ENCODE data around the gene TMEM14A. TPM values are rescaled to one million over a fixed set of nuclear protein-coding genes. Genes with fewer than 3 reads are reported as not detected.
"Not testable (repeated sequence)": the region's sequence is repeated elsewhere in the genome, so short reads cannot be mapped to it uniquely, and the experiment has no call there.

Gene TMEM14A
- total RNA-seq, 6 experiments from 2014 or later = 20.7 to 41.2 (median 33.3) TPM

GRCh38 chr6:52712136-52712535, 41.2 kb downstream of the TMEM14A start:
- Histone ChIP-seq H3K4me3 (no peak overlapping the region), H3K27ac (no peak overlapping the region), H3K4me1 (peaks cover 0 to 5% (median 0%) of the 10 kb centered on the region in 4 donors), H3K9me3 (no peaks in the 10 kb centered on the region), H3K27me3 (no peaks in the 10 kb centered on the region), H3K36me3 (no peaks in the 10 kb centered on the region)
- intact Hi-C loops (cut with DNase I) = no loop called here
- ATAC-seq (no peak), DNase-seq (no peak)
- 67% methylated on average over 1 of the region's 2 CpGs for WGBS (ENCODE audit: insufficient coverage, low coverage, low lambda C conversion rate, missing lambda C conversion rate)
- no peak for TF ChIP-seq CTCF (IDR thresholded peaks at IDR 0.05)
- no peak for TF ChIP-seq POLR2A (IDR thresholded peaks at IDR 0.05)

- WGBS (ENCODE audit: insufficient coverage, low coverage, low lambda C conversion rate, missing lambda C conversion rate) = 85% methylated on average over 8 of the region's 9 CpGs
- not testable (repeated sequence) for H3K36me3 ChIP-seq
These were observed 43.8 kb downstream of the TMEM14A start for GRCh38 chr6:52714761-52715160.

GRCh38 chr6:52718550-52718949, 47.6 kb downstream of the TMEM14A start:
- no peaks in the 10 kb centered on the region for H3K27me3 ChIP-seq
- H3K4me3 ChIP-seq = no peak overlapping the region
- intact Hi-C loops (cut with DNase I) = no loop called here
- no peak for ATAC-seq
- no peak for DNase-seq
- no peaks in the 10 kb centered on the region for H3K36me3 ChIP-seq
- H3K4me1 ChIP-seq = peaks cover 0 to 11% (median 4%) of the 10 kb centered on the region in 4 donors
- no peak overlapping the region for H3K27ac ChIP-seq
- H3K9me3 ChIP-seq = no peaks in the 10 kb centered on the region
- TF ChIP-seq POLR2A (IDR thresholded peaks at IDR 0.05) = no peak
- TF ChIP-seq CTCF (IDR thresholded peaks at IDR 0.05) = no peak

More at GRCh38 chr6:52714761-52715160, 43.8 kb downstream of the TMEM14A start:
- ATAC-seq; intact Hi-C loops (cut with DNase I); H3K27me3 ChIP-seq; H3K27ac ChIP-seq; DNase-seq; H3K9me3 ChIP-seq; H3K4me1 ChIP-seq; H3K4me3 ChIP-seq: not testable (repeated sequence)

GRCh38 chr6:52720321-52720720, 49.4 kb downstream of the TMEM14A start:
- DNase-seq (no peak), ATAC-seq (no peak)
- Histone ChIP-seq H3K27ac (no peak overlapping the region), H3K4me3 (no peak overlapping the region), H3K27me3 (no peaks in the 10 kb centered on the region), H3K4me1 (peaks cover 0 to 24% (median 11%) of the 10 kb centered on the region in 4 donors), H3K9me3 (no peaks in the 10 kb centered on the region), H3K36me3 (no peaks in the 10 kb centered on the region)
- 94% methylated on average over 1 of the region's 2 CpGs for WGBS (ENCODE audit: insufficient coverage, low coverage, low lambda C conversion rate, missing lambda C conversion rate)
- intact Hi-C loops (cut with DNase I) = no loop called here
- no peak for TF ChIP-seq POLR2A (IDR thresholded peaks at IDR 0.05)

GRCh38 chr6:52724042-52724405, 53.1 kb downstream of the TMEM14A start:
- peak overlapping the region; percentile 23 to 89 (median 65) for H3K27ac ChIP-seq
- DNase-seq = peak in 1 of 3 donors; percentile 63
- 31% methylated on average over 2 of the region's 2 CpGs for WGBS (ENCODE audit: insufficient coverage, low coverage, low lambda C conversion rate, missing lambda C conversion rate)
- intact Hi-C loops (cut with DNase I) = no loop called here
- H3K4me1 ChIP-seq = peaks cover 0 to 55% (median 23%) of the 10 kb centered on the region in 4 donors
- ATAC-seq = peak; percentile 23 to 54 (median 50)
- TF ChIP-seq POLR2A (IDR thresholded peaks at IDR 0.05) = no peak
- no peak for TF ChIP-seq CTCF (IDR thresholded peaks at IDR 0.05)
- no peak overlapping the region for H3K4me3 ChIP-seq
- no peaks in the 10 kb centered on the region for H3K9me3 ChIP-seq
- no peaks in the 10 kb centered on the region for H3K36me3 ChIP-seq
- H3K27me3 ChIP-seq = no peaks in the 10 kb centered on the region

All from right lobe of liver (tissue), 6 donors.